ENCODE results near the gene AUTS2. TPM values are rescaled to one million over a fixed set of nuclear protein-coding genes. Genes with fewer than 3 reads are reported as not detected.

The AUTS2 gene
- total RNA-seq, 1 donor from 2014 or later: 5.2 TPM

DNA sequence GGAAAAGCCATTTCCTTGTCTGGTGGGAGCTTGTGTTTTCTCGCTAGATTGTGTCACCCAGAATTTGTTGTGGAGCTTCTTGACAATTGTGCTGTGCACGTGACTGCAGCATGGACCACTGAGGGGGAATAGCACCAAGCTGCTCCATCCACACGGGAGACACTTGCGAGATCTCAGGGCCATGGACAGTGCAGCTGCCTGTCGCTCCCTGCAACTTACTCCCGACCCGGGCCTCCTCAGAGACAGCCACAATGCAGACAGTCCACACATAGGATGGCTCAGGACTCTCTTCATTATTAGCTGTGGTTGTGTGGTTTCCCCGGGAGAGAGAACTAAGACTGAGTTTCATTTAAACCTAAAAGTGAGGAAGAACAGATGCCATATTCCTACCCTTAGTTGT is 860.5 kb downstream of the AUTS2 start:
- ATAC-seq (ENCODE audit: poor library complexity): no peak
- DNase-seq: no peak
- intact Hi-C loops (cut with DNase I): no loop called here

- DNase-seq: no peak
- no peak for ATAC-seq (ENCODE audit: poor library complexity)
- intact Hi-C loops (cut with DNase I): no loop called here
These were observed 861.3 kb downstream of the AUTS2 start for GRCh38 chr7:70459546-70459945.

- no peak for ATAC-seq (ENCODE audit: poor library complexity)
- intact Hi-C loops (cut with DNase I): no loop called here
- no peak for DNase-seq
These were observed 861.8 kb downstream of the AUTS2 start for GRCh38 chr7:70460071-70460470.

- DNase-seq: no peak
- no peak for ATAC-seq (ENCODE audit: poor library complexity)
- intact Hi-C loops (cut with DNase I): no loop called here
These were observed 862.3 kb downstream of the AUTS2 start for GRCh38 chr7:70460562-70460961.

DNA sequence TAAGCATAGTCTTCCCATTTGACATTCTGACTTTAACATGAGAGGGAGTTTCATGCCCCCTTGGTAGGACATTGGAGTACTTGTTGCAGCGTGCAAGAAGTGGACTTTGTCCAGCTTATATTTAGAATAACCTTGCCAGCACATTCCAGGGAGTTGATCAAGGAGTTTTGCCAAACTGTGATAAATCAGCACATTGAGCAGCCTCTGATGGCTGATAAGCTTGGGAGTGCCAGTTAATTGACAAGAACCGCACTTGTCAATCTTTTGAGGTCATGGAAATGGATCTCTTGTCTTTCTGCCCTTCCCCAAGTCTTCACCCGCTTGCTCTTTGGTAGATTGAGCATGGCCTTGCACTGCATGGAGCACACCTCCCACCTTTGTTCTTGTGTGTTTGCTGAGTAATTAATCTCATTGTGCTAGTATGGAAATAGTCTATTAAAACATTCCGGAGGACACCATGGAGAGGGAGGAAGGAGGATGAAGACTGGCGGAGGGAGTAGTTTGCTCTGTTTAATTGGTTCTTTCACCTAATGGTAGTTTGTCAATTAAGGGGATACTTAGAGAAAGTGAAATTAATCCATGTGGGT is 865.2 kb downstream of the AUTS2 start:
- no peak for DNase-seq
- intact Hi-C loops (cut with DNase I): no loop called here
- ATAC-seq (ENCODE audit: poor library complexity): no peak

GRCh38 chr7:70466725-70467364 is 868.6 kb downstream of the AUTS2 start:
- DNase-seq (no peak), ATAC-seq (ENCODE audit: poor library complexity) (no peak)
- intact Hi-C loops (cut with DNase I): no loop called here

GRCh38 chr7:70470746-70471145 is 872.5 kb downstream of the AUTS2 start:
- DNase-seq (no peak), ATAC-seq (ENCODE audit: poor library complexity) (no peak)
- intact Hi-C loops (cut with DNase I): no loop called here

DNA sequence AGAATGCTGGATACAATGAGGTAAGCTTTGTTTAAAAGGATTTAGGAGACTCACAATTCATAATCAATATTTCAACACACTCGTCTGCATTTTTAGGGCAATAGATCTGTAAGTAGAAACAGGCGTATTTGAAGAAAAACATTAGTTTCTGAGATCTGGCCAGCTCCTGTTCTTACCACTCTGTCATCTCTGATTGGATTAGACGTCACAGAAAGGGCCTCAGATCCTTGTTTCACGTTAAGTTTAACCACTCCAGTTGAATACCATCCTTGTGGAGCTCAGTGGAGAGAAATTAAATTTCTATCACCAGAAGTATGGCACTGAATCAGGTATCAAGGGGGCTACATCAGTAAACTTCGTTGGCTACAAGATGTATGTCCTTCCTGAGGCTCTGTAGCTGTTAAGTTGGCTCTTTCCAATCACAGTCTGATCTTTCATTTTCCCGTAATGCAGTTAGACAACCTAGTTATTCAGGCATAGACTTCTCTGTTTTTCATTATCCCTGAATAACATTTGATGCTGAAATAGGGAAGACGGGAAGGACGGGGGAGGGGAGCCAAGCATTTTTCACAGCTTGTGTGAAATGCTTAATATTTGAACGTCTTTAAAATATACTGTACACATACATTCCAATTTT is 874.4 kb downstream of the AUTS2 start:
- no peak for ATAC-seq (ENCODE audit: poor library complexity)
- DNase-seq: no peak
- intact Hi-C loops (cut with DNase I): no loop called here

- intact Hi-C loops (cut with DNase I): no loop called here
- DNase-seq: peak; percentile 61
- peak; percentile 90 for ATAC-seq (ENCODE audit: poor library complexity)
These were observed 876.5 kb downstream of the AUTS2 start for GRCh38 chr7:70474639-70475234.

DNA sequence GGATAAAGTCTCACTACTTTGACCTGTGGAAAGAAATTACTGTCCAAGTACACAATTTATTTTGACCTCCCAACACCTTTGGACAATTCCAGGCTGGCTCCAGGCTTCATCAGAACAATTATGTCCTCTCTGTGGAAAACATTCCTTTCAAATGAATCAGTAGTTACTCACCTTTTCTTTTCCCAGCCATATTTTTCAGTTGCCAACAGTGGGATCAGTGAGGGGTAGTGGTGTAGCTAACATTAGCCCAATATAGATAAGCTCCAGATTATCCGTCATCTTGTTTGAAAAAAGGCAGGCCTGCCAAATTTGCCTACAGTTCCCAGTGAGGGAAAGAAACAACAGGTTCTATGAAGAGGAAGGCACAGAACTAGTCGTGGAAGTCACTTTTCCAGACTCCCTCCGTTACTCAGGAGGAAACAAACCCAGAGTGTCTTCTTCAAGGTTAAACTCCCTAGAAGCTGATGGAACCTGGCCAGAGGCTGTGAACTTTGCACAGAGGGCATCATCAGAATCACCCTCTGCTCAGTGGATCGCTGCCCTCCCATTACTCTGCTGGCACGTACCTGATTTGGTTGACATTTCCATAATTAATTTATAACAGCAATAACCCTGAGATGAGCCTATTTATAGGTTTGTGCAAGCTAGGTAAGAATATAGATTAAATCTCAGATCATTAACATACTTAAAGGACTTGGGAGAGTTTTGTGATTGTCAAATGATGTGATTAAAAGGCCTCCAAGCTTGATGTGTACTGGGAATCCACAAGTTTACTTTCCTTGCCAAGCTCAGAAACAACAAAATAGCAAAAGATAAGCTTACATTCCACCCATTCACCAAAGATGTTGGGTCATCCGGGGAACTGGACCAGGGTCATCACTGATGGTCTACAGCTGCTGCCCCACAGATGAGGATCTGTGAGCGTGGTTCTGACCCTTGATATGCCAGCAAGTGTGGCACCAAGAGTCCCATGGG is 879.0 kb downstream of the AUTS2 start:
- DNase-seq (no peak), ATAC-seq (ENCODE audit: poor library complexity) (peak; percentile 12)
- intact Hi-C loops (cut with DNase I): no loop called here

DNA sequence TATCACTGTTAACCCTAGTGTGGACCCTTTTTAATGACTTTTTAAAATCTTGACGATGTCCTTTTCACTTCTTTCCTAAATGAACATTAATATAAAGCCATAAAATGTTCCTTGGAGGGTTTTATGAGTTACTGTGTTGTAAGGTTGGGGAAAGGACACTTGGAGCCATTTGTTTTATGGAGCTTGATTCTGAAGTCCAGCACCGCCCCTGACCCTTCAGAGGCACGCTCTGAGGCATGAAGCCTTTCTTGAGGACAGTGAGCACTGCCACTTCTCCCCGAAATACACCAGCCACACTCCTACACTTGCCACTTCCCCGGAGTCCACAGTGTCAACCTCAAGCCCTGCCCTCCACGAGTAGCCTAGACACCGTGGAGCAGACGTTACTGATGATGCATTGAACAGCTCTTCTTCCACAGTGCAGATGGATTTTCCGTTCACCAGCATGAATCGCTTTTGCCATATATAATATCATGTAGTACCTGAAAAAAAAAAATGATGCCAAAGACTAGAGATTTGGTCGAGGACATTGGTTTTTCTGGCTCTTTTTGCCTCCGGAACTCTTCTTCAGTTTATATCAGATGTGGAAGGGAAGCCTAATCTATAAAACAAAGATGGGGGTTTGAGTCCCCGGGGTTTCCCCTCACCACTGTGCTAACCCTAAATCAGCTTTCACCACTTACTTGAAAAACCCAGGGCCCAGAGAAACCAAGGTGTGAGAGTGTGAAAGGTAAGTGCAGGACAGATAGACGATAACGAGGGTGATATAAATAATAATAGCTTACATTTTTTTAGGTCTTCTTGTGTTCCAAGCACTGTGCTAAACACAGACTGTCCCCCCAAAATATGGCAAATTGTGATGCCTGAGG is 881.1 kb downstream of the AUTS2 start:
- DNase-seq (no peak), ATAC-seq (ENCODE audit: poor library complexity) (no peak)
- intact Hi-C loops (cut with DNase I): no loop called here

DNA sequence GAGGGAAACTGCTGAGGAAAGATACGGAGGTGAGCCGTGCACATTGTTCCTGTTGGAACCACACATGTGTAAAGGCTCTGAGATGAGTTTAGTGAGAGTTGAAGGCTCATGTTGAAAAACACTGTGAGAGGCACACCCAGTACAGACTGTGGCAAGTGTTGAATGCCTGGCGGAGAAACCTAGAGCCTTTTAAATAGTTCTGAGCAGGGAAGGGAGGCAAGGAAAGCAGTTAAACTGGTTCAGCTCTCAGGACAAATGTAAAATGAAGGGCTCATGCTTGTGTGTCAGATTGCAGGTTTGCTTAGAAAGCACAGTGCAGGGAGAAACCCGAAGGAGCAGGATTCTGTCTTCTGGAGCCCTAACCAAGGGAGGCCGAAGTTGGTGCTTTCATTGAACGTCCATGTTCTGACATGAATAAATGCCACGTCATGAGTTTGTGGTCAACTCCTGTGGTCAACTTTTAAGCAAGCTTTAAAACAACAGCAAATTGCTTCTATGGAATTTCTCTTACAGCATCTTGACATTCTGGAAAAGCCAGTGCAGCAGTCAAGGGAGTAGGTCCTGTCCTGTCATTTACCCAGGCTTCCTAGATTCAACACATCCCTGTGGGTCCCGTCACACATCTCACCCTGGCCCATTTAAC is 882.8 kb downstream of the AUTS2 start:
- DNase-seq (no peak), ATAC-seq (ENCODE audit: poor library complexity) (no peak)
- intact Hi-C loops (cut with DNase I): no loop called here

DNA sequence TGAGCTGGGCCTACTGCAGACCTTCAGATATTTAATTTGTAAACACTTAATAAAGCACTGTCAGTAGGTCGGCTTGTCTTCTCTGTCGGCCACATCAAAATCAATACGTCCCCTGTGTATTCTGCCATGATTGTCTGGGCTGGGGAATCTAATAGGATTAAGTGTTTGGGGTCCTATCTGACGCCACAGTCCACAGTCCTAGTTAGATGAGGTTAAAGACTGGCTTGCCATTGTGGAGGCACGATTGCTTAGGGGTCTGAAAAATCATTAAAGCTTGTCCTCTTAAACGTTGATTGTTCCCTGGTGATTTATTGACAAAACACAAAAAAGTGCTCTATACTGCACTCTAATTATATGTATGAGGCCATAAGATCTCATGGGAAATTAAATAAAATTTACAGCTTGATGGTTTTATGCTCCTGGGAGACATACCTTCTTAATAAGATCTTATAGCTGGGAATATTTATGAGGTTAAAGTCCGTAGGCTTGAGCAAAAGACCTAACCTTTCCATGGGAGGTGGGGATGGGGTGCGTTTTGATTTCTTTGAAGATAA is 883.4 kb downstream of the AUTS2 start:
- DNase-seq (no peak), ATAC-seq (ENCODE audit: poor library complexity) (no peak)
- intact Hi-C loops (cut with DNase I): no loop called here

DNA sequence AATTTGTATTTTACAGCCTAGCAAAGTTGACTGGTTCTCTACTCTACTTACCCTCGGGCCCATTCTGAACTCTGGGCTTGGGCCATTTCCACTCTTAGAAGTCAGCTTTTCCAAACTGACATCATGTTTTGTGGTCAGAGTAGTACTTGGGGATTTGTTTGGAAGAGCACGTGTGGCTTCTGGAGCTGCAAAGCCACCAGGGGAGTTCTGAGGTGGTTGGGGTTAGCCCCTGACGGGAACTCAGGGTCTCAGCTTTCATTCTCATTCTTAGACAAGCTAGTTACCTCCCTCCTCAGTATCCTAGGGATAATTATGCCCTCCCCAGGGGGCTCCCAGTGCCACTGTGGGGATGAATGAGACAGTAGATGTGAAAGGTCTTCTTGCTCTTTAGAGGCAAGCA is 886.0 kb downstream of the AUTS2 start:
- intact Hi-C loops (cut with DNase I): no loop called here
- no peak for DNase-seq
- ATAC-seq (ENCODE audit: poor library complexity): no peak

GRCh38 chr7:70486977-70487376 is 888.7 kb downstream of the AUTS2 start:
- no peak for DNase-seq
- intact Hi-C loops (cut with DNase I): no loop called here
- ATAC-seq (ENCODE audit: poor library complexity): no peak

GRCh38 chr7:70487428-70487827 is 889.2 kb downstream of the AUTS2 start:
- DNase-seq (no peak), ATAC-seq (ENCODE audit: poor library complexity) (no peak)
- intact Hi-C loops (cut with DNase I): no loop called here

DNA sequence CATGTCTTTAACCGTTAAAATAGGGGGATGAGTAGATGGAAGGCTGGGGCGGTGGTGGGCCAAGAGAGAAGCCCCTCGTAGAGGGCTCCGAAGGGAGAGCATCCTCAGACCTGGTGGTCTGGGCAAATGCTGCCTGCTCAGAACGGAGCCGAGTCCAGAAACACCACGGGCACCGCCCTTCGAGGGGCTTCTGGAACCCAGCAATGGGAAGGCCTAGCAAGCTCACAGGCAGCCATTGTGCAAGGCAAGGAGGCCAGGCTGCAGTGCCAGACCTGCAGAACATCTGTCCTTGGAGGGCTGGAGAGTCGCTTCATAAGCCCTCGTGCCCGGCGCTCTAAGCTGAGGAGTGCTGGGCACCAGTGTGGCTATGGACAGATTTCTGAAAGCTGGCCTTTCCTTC is 889.6 kb downstream of the AUTS2 start:
- ATAC-seq (ENCODE audit: poor library complexity) (no peak), DNase-seq (no peak)
- intact Hi-C loops (cut with DNase I): no loop called here
